Amniotic stem cell (primary cell): ENCODE results near the gene PALM3.
"Not testable (repeated sequence)": the region's sequence is repeated elsewhere in the genome, so short reads cannot be mapped to it uniquely, and the experiment has no call there.

Experiments used
- DNase-seq: peaks from one replicate; lab custom pipeline; 2025; lab: John Stamatoyannopoulos, UW

PALM3 gene

GRCh38 chr19:14059652-14060155, 2.2 kb downstream of the PALM3 start:
- DNase-seq: no peak

- DNase-seq: no peak
Observed at GRCh38 chr19:14059093-14059480, 2.8 kb downstream of the PALM3 start.

- DNase-seq: no peak
Observed at GRCh38 chr19:14058182-14059092, 3.4 kb downstream of the PALM3 start.

- no peak for DNase-seq
Observed at GRCh38 chr19:14056741-14057356, 5.0 kb downstream of the PALM3 start.

- DNase-seq: no peak
Observed at GRCh38 chr19:14056069-14056666, 5.7 kb downstream of the PALM3 start.

GRCh38 chr19:14055396-14055795, 6.5 kb downstream of the PALM3 start:
- no peak for DNase-seq

GRCh38 chr19:14054721-14055120, 7.2 kb downstream of the PALM3 start:
- no peak for DNase-seq

- DNase-seq: no peak
Observed at GRCh38 chr19:14054099-14054498, 7.8 kb downstream of the PALM3 start.

- DNase-seq: no peak
Observed at GRCh38 chr19:14053500-14053899, 8.4 kb downstream of the PALM3 start.

- no peak for DNase-seq
Observed at GRCh38 chr19:14053032-14053431, 8.8 kb downstream of the PALM3 start.

- no peak for DNase-seq
Observed at GRCh38 chr19:14052470-14052869, 9.4 kb downstream of the PALM3 start.

- DNase-seq: no peak
Observed at GRCh38 chr19:14051980-14052379, 9.9 kb downstream of the PALM3 start.

GRCh38 chr19:14050961-14051360, 10.9 kb downstream of the PALM3 start:
- DNase-seq: not testable (repeated sequence)

- no peak for DNase-seq
Observed at GRCh38 chr19:14050512-14050911, 11.4 kb downstream of the PALM3 start.

GRCh38 chr19:14048443-14049153, 13.3 kb downstream of the PALM3 start:
- no peak for DNase-seq

- not testable (repeated sequence) for DNase-seq
Observed at GRCh38 chr19:14047866-14048265, 14.0 kb downstream of the PALM3 start.

GRCh38 chr19:14042659-14043608, 18.9 kb downstream of the PALM3 start:
- not testable (repeated sequence) for DNase-seq

- no peak for DNase-seq
Observed at GRCh38 chr19:14039181-14039580, 22.7 kb downstream of the PALM3 start.

GRCh38 chr19:14035706-14036105, 26.2 kb downstream of the PALM3 start:
- DNase-seq: no peak

- not testable (repeated sequence) for DNase-seq
Observed at GRCh38 chr19:14035159-14035558, 26.7 kb downstream of the PALM3 start.

GRCh38 chr19:14033946-14034345, 27.9 kb downstream of the PALM3 start:
- DNase-seq: no peak
